Subcutaneous adipose tissue (tissue), 4 donors: ENCODE data around the gene SLC2A3. TPM values are rescaled to one million over a fixed set of nuclear protein-coding genes. Genes with fewer than 3 reads are reported as not detected.

Experiments
- CTCF ChIP-seq: fragments of 450-650 bp; IDR thresholded peaks from one replicate; pipeline ENCODE4 v1.5.1; 2016; ENCODE audit warnings: low read depth, mild to moderate bottlenecking, control low read depth, antibody characterized with exemption, moderate library complexity
- total RNA-seq, 4 donors: library from RNA; depleted of rRNA; stranded (reverse); fragments of >200 nt; gene quantifications; one replicate each; pipeline ENCODE4 v1.1.0, GENCODE V29; 2016

Gene SLC2A3
- total RNA-seq, 4 donors from 2014 or later = 43.9 to 163 (median 105) TPM

GRCh38 chr12:7961395-7962178 lies 25.6 kb upstream of the SLC2A3 start:
- TF ChIP-seq CTCF = no peak

- no peak for TF ChIP-seq CTCF
Measured at GRCh38 chr12:7959701-7960121, 23.7 kb upstream of the SLC2A3 start.

GRCh38 chr12:7959278-7959677 lies 23.3 kb upstream of the SLC2A3 start:
- TF ChIP-seq CTCF = no peak

- TF ChIP-seq CTCF = no peak
Measured at GRCh38 chr12:7951671-7952070, 15.7 kb upstream of the SLC2A3 start.

GRCh38 chr12:7948589-7949260 lies 12.7 kb upstream of the SLC2A3 start:
- no peak for TF ChIP-seq CTCF

- TF ChIP-seq CTCF = no peak
Measured at GRCh38 chr12:7947011-7947410, 11.0 kb upstream of the SLC2A3 start.

GRCh38 chr12:7940906-7941305 lies 4.9 kb upstream of the SLC2A3 start:
- TF ChIP-seq CTCF = no peak
